Stimulated activated CD4-positive, alpha-beta T cell treated with anti-CD3 and anti-CD28 coated beads, Interleukin-12 subunit alpha, Interleukin-12 subunit beta, amount 100 ng/mL, for 24 hours (primary cell): Measurements from ENCODE around the gene ZNF230.
A peak's percentile ranks its signal among the peaks of the same experiment; 100 is the strongest.

Experiments used
- DNase-seq, 2 experiments: peaks; one replicate each; pipeline ENCODE4 v3.0.0-alpha.2; 2020; ENCODE audit warnings: low read depth in 2 of 2

ZNF230 gene

GRCh38 chr19:44002566-44003460, at the start of gene ZNF230:
Gene ZNF230, plus strand, starts transcription at chr19:44002957. Its CDS starts 4,122 bp downstream, at chr19:44007079.
- DNase-seq = peak; percentile 60 to 67

- DNase-seq = no peak
Measured at GRCh38 chr19:43956827-43957226, 45.9 kb upstream of the ZNF230 start.

DNA sequence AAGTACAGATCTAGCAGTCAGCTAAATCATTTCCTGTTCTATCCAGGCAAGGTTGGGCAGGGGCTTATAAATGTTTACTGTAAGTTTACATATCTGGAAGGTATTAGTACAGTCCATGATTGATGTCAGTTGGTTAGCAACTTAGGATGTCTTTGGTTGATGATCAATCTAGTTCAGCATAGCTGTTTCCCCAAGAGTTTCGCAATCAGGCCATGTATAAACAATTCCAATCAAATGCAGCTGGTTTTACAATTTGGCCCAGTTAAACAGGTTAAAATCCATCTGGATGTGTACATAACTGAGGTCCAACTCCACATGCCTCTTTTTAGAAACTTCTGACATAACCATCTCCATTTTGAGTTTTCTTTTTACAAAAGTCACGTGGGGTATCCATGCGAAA, 44.9 kb upstream of the ZNF230 start:
- DNase-seq = no peak

GRCh38 chr19:43960411-43960810, 42.3 kb upstream of the ZNF230 start:
- no peak for DNase-seq

DNA sequence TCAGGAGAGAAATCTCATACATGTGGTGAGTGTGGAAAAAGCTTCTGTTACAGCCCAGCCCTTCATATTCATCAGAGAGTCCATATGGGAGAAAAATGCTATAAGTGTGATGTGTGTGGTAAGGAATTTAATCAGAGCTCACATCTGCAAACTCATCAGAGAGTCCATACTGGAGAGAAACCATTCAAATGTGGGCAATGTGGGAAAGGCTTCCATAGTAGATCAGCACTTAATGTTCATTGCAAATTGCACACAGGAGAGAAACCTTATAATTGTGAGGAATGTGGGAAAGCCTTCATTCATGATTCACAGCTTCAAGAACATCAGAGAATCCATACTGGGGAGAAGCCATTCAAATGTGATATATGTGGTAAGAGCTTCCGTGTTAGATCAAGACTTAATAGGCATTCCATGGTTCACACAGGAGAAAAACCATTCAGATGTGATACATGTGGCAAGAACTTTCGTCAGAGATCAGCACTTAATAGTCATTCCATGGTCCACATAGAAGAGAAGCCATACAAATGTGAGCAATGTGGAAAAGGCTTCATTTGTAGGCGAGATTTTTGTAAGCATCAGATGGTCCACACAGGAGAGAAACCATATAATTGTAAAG, 36.6 kb upstream of the ZNF230 start:
- DNase-seq = no peak

DNA sequence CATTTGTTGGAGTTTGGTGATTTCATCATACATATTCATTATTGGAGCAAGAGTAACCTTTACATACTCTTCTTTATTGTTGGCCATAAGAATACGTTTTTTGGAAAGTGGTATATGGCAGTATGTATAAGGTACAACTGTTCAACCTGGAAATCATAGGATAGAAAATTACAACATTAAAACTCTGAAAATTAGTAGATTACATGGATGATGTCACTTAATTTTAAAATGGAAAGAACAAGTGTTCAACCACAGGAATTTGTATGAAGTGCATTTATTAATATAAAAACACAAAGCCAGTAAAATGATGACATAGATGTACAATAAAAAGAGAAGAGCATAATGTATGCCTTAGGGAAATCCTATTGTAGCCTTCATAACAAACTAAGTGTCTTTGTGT, 26.0 kb upstream of the ZNF230 start:
- no peak for DNase-seq

- no peak for DNase-seq
Measured at GRCh38 chr19:43983544-43983911, 19.2 kb upstream of the ZNF230 start.

DNA sequence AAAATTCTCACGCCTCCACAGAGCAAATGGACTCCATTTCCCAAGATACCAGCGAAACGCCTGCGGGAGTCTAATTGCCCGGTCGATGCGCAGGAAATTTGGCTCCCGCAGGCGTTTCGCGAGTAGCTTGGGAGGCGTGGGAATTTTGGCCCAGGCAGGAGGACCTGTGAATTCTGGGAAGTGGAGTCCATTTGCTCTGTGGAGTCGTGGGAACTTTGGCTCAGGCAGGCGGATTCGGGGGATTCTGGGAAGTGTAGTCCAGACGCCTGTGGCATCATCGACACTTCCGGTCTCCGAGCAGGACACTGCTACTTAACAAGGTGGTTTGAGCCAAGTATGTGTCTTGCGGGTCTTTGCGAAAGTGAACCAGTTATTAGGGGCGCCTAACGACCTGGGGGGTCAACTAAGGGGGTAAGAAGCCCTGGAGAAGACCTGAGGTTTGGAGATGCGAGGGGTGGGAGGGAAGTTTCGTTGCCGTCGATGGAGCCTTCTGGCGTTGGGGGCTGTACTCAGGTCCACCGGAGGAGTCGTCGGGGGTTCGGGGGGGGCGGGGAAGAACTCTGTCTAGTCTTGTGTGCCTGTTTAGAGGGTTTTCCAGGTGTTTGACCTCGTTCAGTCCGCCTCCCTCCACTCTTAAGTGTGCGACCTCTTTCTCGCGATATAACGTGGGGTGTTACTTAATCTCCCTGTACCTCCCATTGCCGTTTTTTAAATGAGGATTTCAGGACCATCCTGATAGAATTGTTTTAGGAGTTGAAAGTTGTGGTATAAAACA, 18.7 kb upstream of the ZNF230 start, which contains the start of gene ZNF155:
ZNF155 (plus strand) TSS at position 277 of the 775 bp plus-strand sequence. CDS start 4,356 bp downstream, outside the sequence.
- peak; percentile 53 to 59 for DNase-seq

DNA sequence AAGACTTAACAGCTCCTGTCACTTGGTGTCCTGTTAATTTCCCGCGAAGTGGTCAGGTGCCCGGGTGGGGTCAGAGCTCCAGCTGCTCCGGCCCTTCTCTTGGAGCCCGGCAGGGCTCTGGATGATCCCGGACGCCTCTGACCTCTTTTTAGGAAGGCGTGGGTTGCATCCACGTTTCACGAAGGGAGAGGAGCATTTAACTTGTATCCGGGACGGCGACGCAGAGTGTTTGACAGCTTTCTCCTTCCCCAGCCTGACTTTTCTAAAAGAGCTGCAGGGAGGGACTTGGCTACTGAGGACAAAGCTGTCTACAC, 18.1 kb upstream of the ZNF230 start:
- no peak for DNase-seq

DNA sequence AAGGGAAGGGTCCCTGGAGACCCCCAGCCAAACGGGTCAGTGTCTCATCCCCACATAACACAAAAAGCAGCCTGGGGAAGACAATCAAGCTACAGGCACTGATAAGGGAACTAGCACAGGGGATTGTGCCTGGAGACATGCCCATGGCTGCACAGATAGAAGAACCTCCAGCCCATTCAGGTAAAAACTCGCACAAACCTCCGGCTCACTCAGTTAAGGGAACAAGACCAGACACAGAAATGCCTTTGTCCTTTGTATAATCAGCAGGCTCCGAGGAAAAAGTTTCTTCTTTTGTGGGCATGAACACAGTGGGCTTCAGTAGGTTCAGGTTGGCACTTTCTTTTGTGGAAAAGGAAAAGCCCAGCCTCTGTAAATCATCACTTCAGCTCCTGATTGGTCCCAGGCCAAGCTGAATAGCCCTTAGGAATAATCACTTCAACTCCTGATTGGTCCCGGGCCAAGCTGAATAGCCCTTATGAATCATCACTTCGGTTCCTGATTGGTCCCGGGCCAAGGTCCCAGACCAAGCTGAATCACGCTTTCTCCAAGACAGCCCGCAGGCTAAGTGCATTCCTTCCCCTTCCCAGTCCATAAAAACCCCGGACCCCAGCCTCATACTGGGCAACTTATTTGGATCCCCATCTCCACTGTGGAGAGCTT, 5.0 kb upstream of the ZNF230 start:
- DNase-seq = no peak

DNA sequence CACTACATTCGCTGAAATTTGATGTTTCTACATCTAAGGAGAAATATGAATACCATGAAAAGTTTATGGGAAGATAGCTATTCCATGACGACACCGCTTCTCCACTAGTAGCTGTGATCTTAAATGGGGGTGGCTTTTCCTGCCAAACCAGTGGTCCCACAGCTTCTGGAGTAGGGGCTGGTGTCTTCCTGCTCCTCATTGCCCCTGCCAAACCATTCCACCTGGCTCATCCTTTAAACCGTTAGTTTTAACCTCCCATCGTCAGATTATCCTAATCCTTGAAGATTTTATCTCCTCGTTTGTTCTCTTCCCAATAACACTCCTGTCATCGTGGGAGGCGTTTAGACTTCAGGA, 568 bp upstream of the ZNF230 start:
- DNase-seq = no peak

- no peak for DNase-seq
Measured at GRCh38 chr19:44003461-44004009, 778 bp downstream of the ZNF230 start.

GRCh38 chr19:44005973-44006372, 3.2 kb downstream of the ZNF230 start:
- no peak for DNase-seq

GRCh38 chr19:44007473-44007872, 4.7 kb downstream of the ZNF230 start:
- DNase-seq = no peak

DNA sequence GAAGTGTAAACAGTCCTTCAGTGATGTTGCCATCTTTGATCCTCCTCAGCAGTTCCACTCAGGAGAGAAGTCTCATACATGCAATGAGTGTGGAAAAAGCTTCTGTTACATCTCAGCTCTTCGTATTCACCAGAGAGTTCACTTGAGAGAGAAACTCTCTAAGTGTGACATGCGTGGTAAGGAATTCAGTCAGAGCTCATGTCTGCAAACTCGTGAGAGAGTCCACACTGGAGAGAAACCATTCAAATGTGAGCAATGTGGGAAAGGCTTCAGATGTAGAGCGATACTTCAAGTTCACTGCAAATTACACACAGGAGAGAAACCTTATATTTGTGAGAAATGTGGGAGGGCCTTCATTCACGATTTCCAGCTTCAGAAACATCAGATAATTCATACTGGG, 7.7 kb downstream of the ZNF230 start:
- no peak for DNase-seq

DNA sequence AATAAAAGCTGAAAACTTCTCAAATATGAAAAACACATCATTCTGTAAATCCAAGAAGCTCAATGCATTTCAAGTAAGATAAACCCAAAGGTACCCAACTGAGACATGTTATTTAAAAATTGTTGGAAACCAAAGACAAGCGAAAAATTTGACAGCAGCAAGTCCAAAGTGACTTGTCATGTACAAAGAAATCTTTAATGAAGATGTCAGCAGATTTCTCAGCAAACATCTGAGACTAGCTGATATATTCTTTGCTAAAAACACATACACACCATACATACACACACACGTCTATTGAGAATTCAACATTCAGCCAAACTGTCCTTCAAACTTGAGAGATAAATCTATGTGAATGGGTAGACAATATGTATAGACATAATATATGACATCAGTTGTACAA, 16.7 kb downstream of the ZNF230 start:
- DNase-seq = no peak

GRCh38 chr19:44021221-44021620, 18.5 kb downstream of the ZNF230 start:
- DNase-seq = no peak

- no peak for DNase-seq
Measured at GRCh38 chr19:44024900-44025216, 22.1 kb downstream of the ZNF230 start.

GRCh38 chr19:44025217-44025936, 22.6 kb downstream of the ZNF230 start, which contains the start of gene ZNF222:
Gene ZNF222, plus strand, starts transcription at chr19:44025379. Its CDS starts 58 bp downstream, at chr19:44025437.
- peak; percentile 55 to 65 for DNase-seq

GRCh38 chr19:44026622-44027021, 23.9 kb downstream of the ZNF230 start:
- no peak for DNase-seq

DNA sequence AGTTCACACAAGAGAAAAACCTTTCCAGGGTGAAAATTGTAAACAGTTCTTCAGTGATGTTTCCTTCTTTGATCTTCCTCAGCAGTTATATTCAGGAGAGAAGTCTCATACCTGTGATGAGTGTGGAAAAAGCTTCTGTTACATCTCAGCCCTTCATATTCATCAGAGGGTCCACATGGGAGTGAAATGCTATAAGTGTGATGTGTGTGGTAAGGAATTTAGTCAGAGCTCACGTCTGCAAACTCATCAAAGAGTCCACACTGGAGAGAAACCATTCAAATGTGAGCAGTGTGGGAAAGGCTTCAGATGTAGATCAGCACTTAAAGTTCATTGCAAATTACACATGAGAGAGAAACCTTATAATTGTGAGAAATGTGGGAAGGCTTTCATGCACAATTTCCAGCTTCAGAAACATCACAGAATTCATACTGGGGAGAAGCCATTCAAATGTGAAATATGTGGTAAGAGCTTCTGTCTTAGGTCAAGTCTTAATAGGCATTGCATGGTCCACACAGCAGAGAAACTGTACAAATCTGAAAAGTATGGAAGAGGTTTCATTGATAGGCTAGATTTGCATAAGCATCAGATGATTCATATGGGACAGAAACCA, 29.3 kb downstream of the ZNF230 start:
- no peak for DNase-seq
